Stimulated activated CD8-positive, alpha-beta memory T cell treated with anti-CD3 and anti-CD28 coated beads, Interleukin-7, amount 100 ng/mL, for 4 hours (primary cell): Measurements from ENCODE around the gene C9orf50.

Source experiments
- DNase-seq, 2 donors: peaks; one replicate each; pipeline ENCODE4 v3.0.0-alpha.2; 2020; ENCODE audit warnings: low read depth in 2 of 2

Gene C9orf50

GRCh38 chr9:129570450-129571297 is 50.2 kb downstream of the C9orf50 start:
- DNase-seq, result no peak

DNA sequence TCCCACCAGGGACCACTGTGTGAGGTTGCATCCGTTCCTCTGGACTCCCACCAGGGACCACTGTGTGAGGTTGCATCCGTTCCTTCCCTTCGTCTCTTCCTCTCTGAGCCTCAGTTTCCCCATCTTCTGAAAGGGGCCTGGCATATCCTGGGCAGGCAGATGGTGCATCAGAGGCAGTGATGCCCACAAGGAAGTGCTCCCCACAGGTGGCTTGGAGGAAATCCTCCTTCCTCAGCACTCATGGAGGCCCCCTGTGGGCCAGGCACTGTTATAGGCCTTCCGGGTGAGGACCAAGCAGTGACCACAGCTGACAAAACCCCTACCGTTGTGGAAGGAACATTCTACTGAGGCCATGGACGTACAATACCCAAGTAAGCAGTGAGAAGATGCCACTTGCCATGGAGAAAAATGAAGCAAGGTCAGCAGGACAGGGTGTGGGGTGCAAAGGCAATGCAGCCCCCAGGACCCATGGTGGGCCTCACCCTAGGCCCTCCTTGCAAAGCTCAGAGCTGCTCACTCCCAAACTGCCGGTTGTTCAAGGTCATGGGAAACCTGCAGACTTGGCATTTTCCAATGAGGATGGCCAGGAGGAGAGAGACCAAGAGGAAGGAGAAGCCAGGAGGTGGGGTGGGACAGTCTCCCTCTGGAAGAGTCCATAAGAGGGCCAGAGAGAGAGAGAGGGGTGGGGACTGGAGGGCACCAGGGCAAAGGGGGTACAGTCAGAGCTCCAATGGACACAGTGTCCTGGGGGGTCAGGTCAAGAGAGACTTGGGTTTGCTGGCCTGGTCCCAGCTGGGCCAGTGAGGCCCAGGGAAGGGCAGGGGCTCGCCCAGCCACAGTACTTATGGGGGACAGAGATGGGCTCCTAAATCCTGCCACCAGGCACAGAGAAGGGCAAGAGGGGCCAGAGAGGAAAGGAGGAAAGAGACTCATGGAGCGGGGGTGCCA is 51.1 kb downstream of the C9orf50 start:
- no peak for DNase-seq

DNA sequence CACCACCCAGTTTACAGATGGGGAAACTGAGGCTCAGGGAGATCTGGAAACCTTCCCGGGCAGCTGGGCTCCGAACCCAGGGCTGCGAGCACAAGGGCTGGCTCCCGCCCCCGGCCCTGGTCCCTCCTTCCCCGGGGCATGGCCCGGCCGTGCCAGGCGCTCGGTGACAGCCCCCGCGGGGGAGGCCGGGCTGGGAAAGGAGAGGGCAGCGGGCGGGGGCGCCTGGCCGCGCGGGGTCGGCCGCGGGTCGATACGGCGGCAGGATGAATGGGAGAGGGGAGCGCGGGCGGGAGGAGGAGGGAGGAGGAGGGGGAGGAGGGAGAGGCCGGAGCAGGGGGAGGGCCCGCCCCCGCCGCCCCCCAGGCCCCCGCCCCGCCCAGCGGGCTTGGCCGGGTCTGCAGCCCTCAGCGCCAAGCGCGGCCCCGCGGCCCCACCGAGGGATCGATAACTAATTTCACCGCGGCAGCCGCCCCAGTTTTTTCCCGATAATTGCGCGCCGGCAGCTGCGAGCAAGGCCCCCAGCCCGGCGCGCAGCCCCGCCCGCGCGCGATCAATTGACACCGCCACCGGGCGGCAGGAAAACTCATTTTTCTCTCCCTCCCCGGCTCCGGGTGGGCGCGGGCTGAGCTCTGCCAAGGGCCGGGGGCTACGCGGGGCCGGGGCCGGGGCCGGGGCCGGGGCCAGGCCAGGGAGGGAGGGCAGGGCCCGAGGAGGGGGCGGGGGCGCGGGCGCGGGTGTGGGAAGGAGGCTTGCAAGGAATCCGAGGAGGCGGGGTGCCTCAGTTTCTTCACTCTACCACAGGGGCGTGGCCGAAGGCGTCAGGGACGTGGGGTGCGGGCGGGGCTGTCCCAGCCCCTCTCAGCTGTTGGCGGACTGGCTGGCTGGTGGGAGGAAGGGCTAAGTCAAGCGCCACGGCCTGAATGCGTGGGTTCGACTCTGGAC is 52.1 kb downstream of the C9orf50 start:
- no peak for DNase-seq

DNA sequence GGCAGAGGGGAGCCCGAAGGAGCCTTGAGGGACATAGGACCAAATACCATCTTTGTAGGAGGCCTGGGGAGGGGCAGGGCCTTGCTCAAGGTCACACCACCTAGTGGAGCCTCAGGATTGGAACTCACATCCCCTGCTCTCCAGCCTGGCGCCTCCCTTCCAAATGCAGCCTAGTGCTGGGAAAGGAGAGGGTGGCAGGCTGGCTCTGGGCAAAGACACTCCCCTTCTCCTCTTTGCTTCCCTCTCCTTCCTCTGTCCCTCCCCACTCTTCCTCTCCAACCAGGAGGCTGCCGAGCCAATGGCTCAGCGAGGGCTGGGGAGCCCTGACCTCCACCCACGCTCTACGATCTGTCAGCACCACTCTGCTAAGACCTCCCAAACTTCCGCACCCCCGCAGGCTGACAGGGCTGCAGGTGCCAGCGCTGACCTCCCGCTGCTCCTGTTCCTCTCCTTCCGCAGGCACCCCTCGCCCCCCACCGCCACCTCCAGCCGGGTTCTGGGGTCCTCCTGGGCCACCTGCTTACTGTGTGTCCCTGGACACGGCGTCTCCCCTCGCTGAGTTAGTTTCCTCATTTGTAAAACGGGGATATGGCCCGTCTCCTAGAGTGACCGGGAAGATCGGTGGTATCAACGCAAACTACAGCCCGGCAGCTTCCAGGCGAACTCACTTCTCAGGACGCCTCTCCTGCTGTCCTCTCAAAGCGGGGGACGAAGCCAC is 52.9 kb downstream of the C9orf50 start:
- DNase-seq, result no peak

GRCh38 chr9:129567329-129567728 is 53.6 kb downstream of the C9orf50 start:
- no peak for DNase-seq

DNA sequence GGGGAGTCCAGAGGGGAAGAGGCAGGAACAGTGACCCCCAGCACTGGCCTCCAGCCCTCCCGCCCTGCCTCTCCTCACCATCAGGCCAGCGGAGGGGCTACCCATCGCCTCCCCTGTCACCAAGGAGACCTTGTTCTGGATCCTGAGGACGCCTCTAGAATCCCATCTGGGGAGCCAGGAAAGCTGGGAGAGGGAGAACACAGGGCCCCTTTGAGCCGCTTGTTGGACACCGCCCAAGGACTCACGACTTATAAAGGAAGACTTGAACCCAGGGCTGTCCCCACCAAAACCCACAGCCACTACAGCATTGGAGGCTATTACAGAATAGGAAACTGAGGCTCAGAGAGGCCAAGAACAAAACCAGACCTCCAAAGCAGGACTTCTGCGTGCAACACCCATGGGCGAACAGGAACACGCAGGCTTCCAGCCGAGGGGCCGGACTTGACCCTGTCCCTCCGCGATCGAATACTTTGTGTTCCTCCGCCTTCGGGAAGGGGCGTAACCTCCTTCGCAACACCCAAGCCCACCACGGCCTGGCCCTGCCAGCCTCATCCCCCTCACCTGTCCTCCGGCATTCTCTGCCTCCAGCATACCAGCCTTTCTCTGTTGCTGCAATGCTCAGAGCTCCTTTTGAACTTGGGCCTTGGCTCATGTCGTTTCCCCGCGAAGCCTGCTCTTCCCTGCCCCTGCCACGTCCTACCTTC is 54.2 kb downstream of the C9orf50 start:
- DNase-seq, result no peak

- no peak for DNase-seq
Measured at GRCh38 chr9:129562917-129563316, 58.0 kb downstream of the C9orf50 start.

DNA sequence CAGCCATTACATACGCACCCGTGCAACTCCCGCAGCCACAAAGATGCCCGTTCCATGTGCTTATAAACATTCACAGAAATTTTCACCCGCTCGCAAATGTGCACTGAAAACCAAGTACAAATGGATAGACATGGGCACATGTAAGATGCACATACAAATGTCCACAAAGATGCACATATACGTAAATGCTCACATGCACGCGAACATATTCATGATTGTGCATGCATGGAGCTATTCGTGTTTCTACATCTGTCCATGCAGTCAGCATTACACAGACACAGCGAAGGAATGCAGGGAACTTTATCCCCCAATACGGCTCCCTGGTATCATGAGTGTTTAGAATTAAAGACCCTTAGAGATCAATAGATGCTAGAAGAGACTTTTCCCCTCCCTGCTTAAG is 58.4 kb downstream of the C9orf50 start:
- no peak for DNase-seq
